ENCODE measurements around the gene RAB24. TPM values are rescaled to one million over a fixed set of nuclear protein-coding genes. Genes with fewer than 3 reads are reported as not detected.

RAB24 gene
- polyA plus RNA-seq, 1 donor from 2014 or later: 79.0 TPM

DNA sequence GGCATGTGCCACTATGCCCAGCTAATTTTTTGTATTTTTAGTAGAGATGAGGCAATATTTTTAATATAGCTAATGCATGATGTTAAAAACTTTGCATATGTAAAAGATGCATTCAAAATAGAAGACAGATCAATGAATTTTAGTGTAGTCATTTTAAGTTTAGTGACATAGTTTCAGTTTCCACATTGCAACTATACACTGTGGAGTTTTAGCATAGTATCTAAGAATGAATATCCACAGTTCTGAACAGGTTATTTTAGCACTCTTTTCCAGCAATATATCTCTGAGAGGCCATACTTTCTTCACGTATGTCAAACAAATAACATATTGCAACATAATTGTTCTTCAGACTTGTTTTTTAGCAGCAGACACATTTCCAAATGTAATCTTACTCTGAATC lies 39.3 kb downstream of the RAB24 start:
- no peaks in the 10 kb centered on the region for H4K20me1 ChIP-seq (ENCODE audit: insufficient read depth)
- no peaks in the 10 kb centered on the region for H3K36me3 ChIP-seq (ENCODE audit: insufficient read depth, low read length)

DNA sequence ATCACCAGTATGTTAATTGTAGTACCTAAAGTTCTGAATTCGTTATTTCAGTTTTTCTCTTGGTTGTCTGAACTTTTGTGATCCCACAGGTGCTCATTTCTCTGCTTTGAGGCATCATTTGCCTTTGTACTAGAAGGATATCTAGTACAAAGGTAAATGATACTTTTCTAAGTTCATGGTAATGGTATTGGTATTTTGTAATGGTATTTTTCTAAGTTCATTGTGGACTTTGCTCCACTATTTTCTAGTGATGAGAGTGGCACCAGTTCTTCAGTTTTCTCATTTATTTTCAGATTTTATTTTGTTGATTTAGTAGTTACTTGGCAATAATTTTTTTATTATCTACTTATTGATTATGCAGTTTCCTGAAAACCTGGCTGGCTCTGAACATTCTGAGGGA lies 42.0 kb downstream of the RAB24 start:
- Histone ChIP-seq H3K9ac (ENCODE audit: low read length) (no peak overlapping the region), H3K4me3 (ENCODE audit: low read length) (no peak overlapping the region), H2AFZ (ENCODE audit: low read depth, low read length) (no peak overlapping the region)

More for the DNA sequence above, 39.3 kb downstream of the RAB24 start:
- Histone ChIP-seq H3K27ac (ENCODE audit: low read length) (no peak overlapping the region), H3K9ac (ENCODE audit: low read length) (no peak overlapping the region), H3F3A (ENCODE audit: insufficient read depth, low read length, poor library complexity, severe bottlenecking) (no peaks in the 10 kb centered on the region), H3K27me3 (ENCODE audit: insufficient read depth, low read depth, low read length) (no peaks in the 10 kb centered on the region), H3K4me2 (ENCODE audit: low read length) (no peak overlapping the region), H3K9me2 (ENCODE audit: insufficient read depth, low read length) (no peaks in the 10 kb centered on the region), H3K9me3 (ENCODE audit: low read length) (no peaks in the 10 kb centered on the region), H3K4me3 (ENCODE audit: low read length) (no peak overlapping the region), H3K79me2 (replicated peaks; ENCODE audit: insufficient read depth, low read length) (no peaks in the 10 kb centered on the region), H2AFZ (ENCODE audit: low read depth, low read length) (no peak overlapping the region)
- TF ChIP-seq RAD21 (conservative IDR thresholded peaks at IDR 0.05) (no peak), EP300 (conservative IDR thresholded peaks at IDR 0.05; ENCODE audit: poor library complexity, severe bottlenecking) (no peak), POLR2AphosphoS5 (IDR thresholded peaks at IDR 0.05) (no peak), SMC3 (conservative IDR thresholded peaks at IDR 0.05; ENCODE audit: poor library complexity) (no peak), MXI1 (conservative IDR thresholded peaks at IDR 0.05; ENCODE audit: poor library complexity, severe bottlenecking) (no peak), TAF1 (IDR thresholded peaks at IDR 0.05; ENCODE audit: low read depth) (no peak), EZH2 (IDR thresholded peaks at IDR 0.05; ENCODE audit: borderline replicate concordance, insufficient read depth, low read length, poor library complexity, severe bottlenecking) (no peak)
- TF ChIP-seq, protein P1, sequence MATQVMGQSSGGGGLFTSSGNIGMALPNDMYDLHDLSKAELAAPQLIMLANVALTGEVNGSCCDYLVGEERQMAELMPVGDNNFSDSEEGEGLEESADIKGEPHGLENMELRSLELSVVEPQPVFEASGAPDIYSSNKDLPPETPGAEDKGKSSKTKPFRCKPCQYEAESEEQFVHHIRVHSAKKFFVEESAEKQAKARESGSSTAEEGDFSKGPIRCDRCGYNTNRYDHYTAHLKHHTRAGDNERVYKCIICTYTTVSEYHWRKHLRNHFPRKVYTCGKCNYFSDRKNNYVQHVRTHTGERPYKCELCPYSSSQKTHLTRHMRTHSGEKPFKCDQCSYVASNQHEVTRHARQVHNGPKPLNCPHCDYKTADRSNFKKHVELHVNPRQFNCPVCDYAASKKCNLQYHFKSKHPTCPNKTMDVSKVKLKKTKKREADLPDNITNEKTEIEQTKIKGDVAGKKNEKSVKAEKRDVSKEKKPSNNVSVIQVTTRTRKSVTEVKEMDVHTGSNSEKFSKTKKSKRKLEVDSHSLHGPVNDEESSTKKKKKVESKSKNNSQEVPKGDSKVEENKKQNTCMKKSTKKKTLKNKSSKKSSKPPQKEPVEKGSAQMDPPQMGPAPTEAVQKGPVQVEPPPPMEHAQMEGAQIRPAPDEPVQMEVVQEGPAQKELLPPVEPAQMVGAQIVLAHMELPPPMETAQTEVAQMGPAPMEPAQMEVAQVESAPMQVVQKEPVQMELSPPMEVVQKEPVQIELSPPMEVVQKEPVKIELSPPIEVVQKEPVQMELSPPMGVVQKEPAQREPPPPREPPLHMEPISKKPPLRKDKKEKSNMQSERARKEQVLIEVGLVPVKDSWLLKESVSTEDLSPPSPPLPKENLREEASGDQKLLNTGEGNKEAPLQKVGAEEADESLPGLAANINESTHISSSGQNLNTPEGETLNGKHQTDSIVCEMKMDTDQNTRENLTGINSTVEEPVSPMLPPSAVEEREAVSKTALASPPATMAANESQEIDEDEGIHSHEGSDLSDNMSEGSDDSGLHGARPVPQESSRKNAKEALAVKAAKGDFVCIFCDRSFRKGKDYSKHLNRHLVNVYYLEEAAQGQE (IDR thresholded peaks at IDR 0.05; ENCODE audit: borderline replicate concordance): no peak
- TF ChIP-seq, protein P2, sequence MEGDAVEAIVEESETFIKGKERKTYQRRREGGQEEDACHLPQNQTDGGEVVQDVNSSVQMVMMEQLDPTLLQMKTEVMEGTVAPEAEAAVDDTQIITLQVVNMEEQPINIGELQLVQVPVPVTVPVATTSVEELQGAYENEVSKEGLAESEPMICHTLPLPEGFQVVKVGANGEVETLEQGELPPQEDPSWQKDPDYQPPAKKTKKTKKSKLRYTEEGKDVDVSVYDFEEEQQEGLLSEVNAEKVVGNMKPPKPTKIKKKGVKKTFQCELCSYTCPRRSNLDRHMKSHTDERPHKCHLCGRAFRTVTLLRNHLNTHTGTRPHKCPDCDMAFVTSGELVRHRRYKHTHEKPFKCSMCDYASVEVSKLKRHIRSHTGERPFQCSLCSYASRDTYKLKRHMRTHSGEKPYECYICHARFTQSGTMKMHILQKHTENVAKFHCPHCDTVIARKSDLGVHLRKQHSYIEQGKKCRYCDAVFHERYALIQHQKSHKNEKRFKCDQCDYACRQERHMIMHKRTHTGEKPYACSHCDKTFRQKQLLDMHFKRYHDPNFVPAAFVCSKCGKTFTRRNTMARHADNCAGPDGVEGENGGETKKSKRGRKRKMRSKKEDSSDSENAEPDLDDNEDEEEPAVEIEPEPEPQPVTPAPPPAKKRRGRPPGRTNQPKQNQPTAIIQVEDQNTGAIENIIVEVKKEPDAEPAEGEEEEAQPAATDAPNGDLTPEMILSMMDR (IDR thresholded peaks at IDR 0.05; ENCODE audit: poor library complexity, severe bottlenecking): no peak

More for the DNA sequence above, 42.0 kb downstream of the RAB24 start:
- Histone ChIP-seq H3K4me2 (ENCODE audit: low read length) (no peak overlapping the region), H3K9me3 (ENCODE audit: low read length) (no peaks in the 10 kb centered on the region), H3K27me3 (ENCODE audit: insufficient read depth, low read depth, low read length) (no peaks in the 10 kb centered on the region), H3K27ac (ENCODE audit: low read length) (no peak overlapping the region), H3K79me2 (replicated peaks; ENCODE audit: insufficient read depth, low read length) (no peaks in the 10 kb centered on the region), H4K20me1 (ENCODE audit: insufficient read depth) (no peaks in the 10 kb centered on the region), H3K36me3 (ENCODE audit: insufficient read depth, low read length) (no peaks in the 10 kb centered on the region), H3F3A (ENCODE audit: insufficient read depth, low read length, poor library complexity, severe bottlenecking) (no peaks in the 10 kb centered on the region), H3K9me2 (ENCODE audit: insufficient read depth, low read length) (no peaks in the 10 kb centered on the region)
- TF ChIP-seq TAF1 (IDR thresholded peaks at IDR 0.05; ENCODE audit: low read depth) (no peak), POLR2AphosphoS5 (IDR thresholded peaks at IDR 0.05) (no peak), MXI1 (conservative IDR thresholded peaks at IDR 0.05; ENCODE audit: poor library complexity, severe bottlenecking) (no peak), EP300 (conservative IDR thresholded peaks at IDR 0.05; ENCODE audit: poor library complexity, severe bottlenecking) (no peak), RAD21 (conservative IDR thresholded peaks at IDR 0.05) (no peak), EZH2 (IDR thresholded peaks at IDR 0.05; ENCODE audit: borderline replicate concordance, insufficient read depth, low read length, poor library complexity, severe bottlenecking) (no peak), SMC3 (conservative IDR thresholded peaks at IDR 0.05; ENCODE audit: poor library complexity) (no peak)
- TF ChIP-seq, protein P2 (IDR thresholded peaks at IDR 0.05; ENCODE audit: poor library complexity, severe bottlenecking): no peak
- TF ChIP-seq, protein P1 (IDR thresholded peaks at IDR 0.05; ENCODE audit: borderline replicate concordance): no peak

Measured in neural cell (in vitro differentiated cells).